Peyer's patch (tissue), 4 donors: Measurements from ENCODE around the gene ADGRG7.
A peak's percentile ranks its signal among the peaks of the same experiment; 100 is the strongest.

Source experiments
- CTCF ChIP-seq, 6 experiments: fragments of 450-650 bp in 4 of 6; fragments of 200-600 bp in 2 of 6; sonication (generic) in 1 of 6; IDR thresholded peaks; one replicate each; pipeline ENCODE4 v1.5.1; 2017 to 2019; ENCODE audit warnings: antibody characterized with exemption in 6 of 6, mild to moderate bottlenecking in 3 of 6, moderate library complexity in 1 of 6
- POLR2A ChIP-seq, 2 donors: fragments of 450-650 bp; IDR thresholded peaks; one replicate each; pipeline ENCODE4 v1.5.1; 2017; ENCODE audit warnings: antibody characterized with exemption in 2 of 2, mild to moderate bottlenecking in 2 of 2, moderate library complexity in 2 of 2

- TF ChIP-seq CTCF (IDR thresholded peaks at IDR 0.05) (peak in 3 of 6 experiments; percentile 39 to 50 (median 40)), POLR2A (IDR thresholded peaks at IDR 0.05) (no peak)
These were observed 86.8 kb downstream of the ADGRG7 start for GRCh38 chr3:100696161-100696560.
